Measurements from ENCODE around the gene CHRNA5. TPM values are rescaled to one million over a fixed set of nuclear protein-coding genes. Genes with fewer than 3 reads are reported as not detected.
"Not testable (repeated sequence)": the region's sequence is repeated elsewhere in the genome, so short reads cannot be mapped to it uniquely, and the experiment has no call there.

Gene CHRNA5
- total RNA-seq = 3.8 and 5.0 TPM in 2 replicates

DNA sequence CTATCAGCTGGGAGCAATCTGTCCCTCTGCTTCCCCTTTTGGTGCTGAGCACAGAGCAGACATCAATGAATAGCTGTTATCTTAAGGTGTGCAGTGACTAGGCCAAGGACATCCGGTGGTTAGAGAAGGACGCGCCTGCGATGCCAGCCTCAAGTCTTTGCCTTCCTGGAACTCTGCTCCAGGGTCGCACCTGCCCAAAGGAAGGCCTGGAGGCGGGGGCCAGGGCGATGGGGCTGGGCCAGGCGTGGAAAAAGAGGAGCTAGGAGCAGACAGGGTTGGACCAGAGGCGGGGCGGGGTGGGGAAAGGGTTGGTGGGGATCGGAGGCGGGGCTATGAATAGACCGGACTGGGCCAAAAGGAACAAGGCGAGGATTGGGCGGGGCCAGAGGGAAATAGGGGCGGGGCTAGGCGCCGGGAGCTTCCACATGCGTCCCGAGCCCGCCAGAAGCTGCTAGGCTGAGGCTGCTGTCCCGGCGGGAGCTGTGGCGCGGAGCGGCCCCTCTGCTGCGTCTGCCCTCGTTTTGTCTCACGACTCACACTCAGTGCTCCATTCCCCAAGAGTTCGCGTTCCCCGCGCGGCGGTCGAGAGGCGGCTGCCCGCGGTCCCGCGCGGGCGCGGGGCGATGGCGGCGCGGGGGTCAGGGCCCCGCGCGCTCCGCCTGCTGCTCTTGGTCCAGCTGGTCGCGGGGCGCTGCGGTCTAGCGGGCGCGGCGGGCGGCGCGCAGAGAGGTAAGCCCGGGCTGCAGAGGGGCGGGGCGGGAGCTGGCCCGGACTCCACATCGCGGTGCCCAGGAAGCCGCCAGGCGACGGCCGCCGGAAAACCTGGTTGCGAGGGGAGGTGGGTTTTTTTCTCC is at the start of gene CHRNA5:
Gene CHRNA5, plus strand, starts transcription at position 424 of the 854 bp plus-strand sequence. Its CDS starts 200 bp downstream, at position 624.
- intact Hi-C loops (cut with micrococcal nuclease) = no loop called here

DNA sequence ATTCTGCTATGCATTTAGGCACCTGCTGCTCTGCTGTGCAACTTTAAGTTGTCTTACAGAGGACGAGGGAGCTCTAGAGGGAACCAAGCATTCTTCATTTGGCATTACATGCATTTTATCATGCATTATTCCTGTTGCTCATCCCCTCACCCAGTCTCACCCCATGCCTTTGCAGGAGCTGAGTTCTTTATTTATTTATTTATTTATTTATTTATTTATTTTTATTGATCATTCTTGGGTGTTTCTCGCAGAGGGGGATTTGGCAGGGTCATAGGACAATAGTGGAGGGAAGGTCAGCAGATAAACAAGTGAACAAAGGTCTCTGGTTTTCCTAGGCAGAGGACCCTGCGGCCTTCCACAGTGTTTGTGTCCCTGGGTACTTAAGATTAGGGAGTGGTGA is 45.3 kb upstream of the CHRNA5 start:
- intact Hi-C loops (cut with micrococcal nuclease) = not testable (repeated sequence)

DNA sequence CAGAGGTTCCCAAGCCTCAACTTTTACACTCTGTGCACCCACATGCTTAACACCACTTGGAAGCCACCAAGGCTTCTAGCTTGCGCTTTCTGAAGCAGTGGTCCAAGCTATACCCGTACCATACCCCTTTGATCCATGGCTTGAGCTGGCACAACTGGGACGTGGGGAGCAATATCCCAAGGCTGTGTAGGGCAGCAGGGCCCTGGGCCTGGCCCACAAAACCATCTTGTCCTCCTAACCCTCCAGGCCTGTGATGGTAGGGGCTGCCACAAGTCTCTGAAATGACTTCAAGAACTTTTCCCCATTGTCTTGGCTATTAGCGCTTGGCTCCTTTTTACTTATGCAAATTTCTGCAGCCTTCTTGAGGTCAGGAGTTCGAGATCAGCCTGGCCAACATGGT is 41.1 kb upstream of the CHRNA5 start:
- intact Hi-C loops (cut with micrococcal nuclease) = no loop called here

DNA sequence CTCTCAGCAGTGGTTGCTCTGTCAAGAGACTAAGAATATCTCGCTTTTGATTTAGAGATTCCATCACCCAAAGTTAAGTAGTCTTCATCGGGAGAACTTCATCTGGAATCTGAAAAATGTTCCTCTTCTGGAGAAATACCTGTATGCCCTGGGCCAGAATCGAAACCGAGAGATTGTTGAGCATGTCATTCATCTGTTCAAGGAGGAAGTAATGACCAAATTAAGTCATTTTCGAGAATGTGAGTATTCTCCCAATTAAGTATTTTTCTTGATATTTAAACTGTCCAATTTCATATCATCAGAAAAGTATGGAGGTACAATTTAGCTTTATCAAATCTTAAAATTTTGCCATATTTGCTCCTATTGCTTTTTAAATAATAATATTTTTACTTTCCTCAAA is 38.0 kb upstream of the CHRNA5 start:
- intact Hi-C loops (cut with micrococcal nuclease) = no loop called here

DNA sequence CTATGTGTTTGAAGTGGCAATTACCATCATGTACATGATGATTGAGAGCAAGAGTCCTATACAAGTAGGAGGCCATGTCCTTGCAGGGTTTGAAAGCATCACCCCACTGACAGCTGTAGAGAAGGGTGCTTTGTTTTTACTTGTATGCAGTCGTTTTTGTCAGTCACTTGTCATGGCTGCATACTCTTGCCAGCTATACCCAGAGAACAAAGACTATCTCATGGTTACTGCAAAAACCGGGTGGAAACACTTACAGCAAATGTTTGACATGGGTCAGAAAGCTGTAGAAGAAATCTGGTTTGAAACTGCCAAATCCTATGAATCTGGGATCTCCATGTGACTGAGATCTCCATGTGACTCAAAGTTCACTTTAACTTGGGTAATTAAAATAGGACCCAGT is 32.0 kb upstream of the CHRNA5 start:
- intact Hi-C loops (cut with micrococcal nuclease) = no loop called here

DNA sequence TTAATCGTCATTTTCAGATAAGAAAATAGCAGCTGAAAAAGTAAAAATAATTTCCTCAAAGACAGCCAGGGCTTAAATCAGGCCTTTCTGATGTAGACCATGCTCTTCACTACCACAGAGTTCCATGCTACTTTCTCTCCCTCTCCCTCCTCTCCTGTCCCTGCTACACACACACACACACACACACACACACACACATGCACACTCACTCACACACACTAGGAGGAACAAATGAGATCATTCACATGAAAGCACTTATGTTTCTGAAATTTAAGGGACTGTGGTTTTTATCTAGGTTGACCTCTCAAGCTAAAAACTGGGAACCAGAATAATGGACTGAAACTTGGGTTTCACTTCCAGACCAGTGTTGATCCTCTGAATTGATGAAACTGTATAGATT is 29.2 kb upstream of the CHRNA5 start:
- intact Hi-C loops (cut with micrococcal nuclease) = no loop called here

DNA sequence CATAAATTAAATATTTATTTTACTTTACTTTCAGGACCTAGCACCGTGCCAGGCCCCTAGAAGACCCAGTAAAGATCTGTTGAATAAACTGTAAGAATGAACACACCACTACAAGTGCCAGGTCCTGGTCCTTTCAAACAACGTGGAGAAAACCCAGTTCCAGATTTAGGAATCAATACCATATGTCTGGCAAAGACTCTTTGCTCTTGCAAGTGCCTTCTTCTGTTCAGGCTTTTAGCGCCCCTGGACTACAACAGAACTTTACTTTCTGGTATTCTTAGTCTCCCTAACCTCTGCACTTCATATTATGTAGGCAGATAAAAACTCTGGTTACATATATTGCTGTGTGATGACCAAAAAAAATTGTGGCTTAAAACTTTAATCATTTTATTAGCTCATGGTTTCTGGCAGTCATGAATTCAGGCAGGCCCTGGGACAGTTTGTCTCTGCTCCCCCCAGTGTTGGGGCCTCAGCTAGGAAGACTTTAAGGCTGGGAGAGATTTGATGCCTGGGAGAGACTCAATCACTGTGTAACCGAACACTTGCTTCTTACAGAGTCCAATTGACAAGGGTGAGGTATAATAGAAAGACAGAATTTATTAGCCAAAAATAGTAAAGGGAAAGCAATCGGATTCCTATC is 27.9 kb upstream of the CHRNA5 start:
- intact Hi-C loops (cut with micrococcal nuclease) = no loop called here

DNA sequence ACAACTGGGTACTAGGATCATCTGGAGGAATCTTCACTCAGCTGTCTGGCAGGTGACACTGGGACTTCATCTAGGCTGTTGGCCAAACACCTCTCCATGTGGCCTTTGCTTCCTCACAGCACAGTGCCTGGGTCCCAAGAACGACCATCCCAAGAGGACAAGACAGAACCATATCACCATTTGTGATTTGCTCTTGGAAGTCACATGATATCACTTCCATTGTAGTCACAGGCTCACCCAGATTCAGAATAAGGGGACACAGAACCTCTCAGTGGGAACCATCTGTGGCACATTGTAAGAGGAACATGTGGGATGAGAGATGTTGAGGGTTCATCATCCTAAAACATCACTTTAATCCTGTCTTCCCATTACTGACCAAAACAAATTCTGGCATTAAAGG is 27.0 kb upstream of the CHRNA5 start:
- intact Hi-C loops (cut with micrococcal nuclease) = no loop called here

DNA sequence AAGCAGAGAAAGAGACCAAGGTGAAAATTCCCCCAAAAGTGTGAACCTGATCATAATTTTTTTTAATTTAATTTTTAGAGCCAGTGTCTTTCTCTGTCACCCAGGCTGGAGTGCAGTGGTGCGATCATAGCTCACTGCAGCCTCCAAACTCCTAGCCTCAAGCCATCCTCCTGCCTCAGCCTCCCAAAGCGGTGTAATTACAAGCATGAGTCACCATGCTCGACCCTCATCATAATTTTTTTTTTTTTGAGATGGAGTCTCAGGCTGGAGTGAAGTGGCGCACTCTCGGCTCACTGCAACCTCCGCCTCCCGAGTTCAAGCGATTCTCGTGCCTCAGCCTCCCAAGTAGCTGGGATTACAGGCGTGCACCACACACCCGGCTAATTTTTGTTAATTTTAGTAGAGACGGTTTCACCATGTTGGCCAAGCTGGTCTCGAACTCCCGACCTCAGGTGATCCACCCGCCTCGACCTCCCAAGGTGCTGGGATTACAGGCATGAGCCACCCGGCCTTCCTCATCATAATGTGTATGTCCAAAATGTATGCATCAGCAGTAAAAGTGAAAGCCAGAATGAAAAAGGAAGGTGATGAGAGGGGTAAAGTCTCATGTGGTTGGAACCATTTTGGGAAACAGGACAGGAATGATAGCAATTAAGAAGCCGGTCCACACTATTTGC is 25.7 kb upstream of the CHRNA5 start:
- intact Hi-C loops (cut with micrococcal nuclease) = loop anchor here (1.0 to 5.0 kb wide), 4 partner anchors 32 to 333 kb away; partner anchors contain the start of genes HYKK, IREB2, MORF4L1 and SKIC8

DNA sequence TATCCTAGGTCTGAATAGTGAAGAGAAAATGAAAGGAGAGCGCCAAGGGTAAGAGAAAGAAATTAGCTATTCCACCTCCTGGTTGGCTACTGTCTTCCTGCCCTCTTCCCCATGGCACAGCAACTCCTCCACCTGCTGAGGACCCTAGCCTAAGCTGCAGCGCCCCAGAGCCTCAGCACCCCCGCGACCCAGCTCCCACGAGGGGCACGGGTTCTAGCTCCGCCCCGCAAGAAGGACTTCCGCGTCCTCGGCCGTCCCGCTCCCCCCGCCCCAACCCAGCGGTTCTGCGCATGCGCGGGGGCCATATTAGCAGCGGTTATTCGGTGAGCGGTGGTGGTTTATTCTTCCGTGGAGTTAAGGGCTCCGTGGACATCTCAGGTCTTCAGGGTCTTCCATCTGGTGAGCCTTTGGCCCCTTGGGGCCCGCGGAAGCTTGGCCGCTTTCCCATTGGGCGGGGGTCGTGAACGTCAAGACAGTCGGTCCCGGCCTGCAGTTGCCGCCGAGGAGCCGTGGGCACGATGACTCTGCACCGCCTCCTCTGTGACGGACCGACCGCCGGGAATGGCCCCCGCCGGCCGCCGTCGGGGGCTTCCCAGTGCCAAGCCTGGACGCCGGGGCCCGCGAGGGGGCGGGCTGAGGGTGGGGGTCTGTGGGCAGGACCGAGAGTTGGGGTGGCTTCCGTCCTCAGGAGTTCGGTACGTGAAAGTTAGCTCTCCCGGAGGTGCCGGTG is 25.0 kb upstream of the CHRNA5 start, which contains the start of gene PSMA4:
Gene PSMA4, plus strand, starts transcription at position 304 of the 730 bp plus-strand sequence. CDS start 1,484 bp downstream, outside the sequence.
- intact Hi-C loops (cut with micrococcal nuclease) = loop anchor here (1.0 to 5.0 kb wide), 4 partner anchors 33 to 332 kb away; partner anchors contain the start of genes HYKK, IREB2, MORF4L1 and SKIC8

DNA sequence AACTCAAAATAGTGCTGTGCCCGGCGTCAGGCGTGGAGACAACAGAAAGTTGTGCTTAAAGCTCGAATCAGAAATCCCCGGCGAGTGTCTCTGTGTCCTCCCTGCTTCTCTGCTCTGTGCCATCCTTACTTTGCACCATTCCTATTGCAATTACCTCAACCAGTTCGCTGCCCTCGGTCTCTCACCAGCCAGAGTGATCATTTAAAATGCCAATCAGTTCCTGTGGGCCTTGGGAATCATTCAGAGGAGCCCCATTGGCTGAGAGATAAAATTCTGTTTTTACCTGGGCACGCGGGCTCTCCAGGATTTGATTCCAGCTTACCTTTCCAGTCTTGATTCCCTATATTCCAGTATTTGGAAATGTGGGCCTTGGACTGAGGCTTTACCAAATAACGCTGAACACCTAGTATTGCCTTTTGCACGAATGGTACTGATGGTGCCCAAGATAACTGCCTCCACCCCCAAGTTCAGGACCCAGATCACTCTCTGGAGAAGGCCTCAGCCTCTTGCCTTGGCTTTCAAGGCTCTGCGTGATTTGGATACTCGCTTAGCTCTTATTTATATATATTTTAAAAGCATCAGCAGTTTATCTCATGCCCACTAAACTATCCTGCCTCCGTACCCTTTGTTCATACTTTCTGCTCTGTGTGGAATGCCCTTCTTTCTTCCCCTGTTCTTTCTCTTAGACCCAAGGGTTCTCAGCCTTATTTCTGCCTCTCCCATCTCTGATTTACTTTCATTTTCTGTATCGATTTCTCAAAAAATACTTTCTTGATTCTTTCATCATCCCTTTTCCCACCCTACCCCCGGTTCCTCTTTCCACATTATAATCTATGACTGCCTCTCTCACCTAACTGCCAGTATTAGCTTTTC is 24.2 kb upstream of the CHRNA5 start:
- intact Hi-C loops (cut with micrococcal nuclease) = loop anchor here (1.0 to 5.0 kb wide), 5 partner anchors 25 to 331 kb away; partner anchors contain the start of genes HYKK, IREB2, MORF4L1 and SKIC8

DNA sequence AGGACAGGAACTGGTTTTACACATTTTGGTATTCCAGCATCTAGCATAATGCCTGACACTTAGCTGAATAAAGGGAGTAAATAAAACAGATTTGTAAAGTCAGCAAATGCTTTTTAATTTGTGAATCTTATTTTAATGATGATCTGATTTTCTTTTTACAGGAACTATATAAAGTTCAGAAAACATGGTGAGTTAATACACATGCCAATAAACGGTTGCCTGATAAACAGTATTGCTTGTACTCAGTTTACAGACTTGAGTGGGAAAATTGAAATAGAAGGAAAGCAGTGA is 23.6 kb upstream of the CHRNA5 start:
- intact Hi-C loops (cut with micrococcal nuclease) = loop anchor here (1.0 to 5.0 kb wide), 2 partner anchors 25 to 331 kb away; partner anchors contain the start of gene MORF4L1

DNA sequence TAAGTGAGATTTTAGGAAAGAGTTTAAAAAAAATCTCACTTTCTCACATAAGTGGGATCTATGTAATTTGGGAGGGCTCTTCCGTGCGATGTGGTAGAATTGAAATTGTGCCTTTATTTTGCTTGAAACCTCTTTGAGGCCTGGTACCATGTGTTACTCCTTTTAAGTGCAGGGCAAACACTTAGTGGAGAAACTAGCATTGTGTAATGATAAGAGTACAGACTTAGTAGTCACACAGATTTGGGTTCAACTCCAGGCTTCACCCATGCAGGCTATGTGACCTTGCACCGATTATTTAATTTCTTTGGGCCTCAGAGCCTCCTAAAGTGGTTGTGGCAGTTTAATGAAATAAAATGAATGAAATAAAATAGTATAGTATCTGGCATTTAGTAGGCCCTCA is 22.7 kb upstream of the CHRNA5 start:
- intact Hi-C loops (cut with micrococcal nuclease) = loop anchor here (5.0 kb wide), 1 partner anchor 330 kb away; the partner anchor contains the start of gene MORF4L1

DNA sequence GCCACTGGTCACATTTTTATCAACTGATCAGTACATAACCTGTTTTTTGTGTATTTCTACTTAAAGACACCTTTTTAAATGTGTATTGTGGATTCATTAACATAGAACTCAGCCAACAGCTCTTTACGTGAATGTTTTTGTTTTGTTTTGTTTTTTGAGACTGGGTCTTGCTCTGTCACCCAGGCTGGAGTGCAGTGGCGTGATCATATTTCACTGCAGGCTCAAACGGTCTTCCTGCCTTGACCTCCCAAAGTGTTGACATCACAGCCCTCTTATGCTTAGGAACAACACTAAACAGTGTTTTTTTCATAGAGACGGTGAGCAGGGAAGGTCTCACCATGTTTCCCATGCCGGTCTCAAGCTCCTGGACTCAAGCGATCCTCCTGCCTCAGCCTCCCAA is 15.1 kb upstream of the CHRNA5 start:
- intact Hi-C loops (cut with micrococcal nuclease) = no loop called here

DNA sequence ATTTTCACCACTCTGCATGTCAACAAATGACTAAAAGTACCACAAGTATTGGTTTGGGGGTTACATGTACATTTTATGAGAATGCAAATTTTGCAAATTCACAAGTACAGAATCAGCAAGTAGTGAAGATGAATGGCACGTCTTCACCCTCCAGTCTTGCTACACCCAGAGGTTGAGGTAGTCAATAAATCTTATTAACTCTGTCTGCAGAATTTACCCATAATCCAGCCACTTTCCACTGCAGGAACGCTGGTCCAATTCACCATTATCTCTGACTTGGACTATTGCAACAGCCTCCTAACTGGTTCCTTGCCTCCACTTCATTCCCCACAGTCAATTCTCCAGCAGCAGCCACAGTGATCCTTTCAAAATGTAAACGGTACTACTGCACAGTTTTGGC is 14.5 kb upstream of the CHRNA5 start:
- intact Hi-C loops (cut with micrococcal nuclease) = no loop called here

DNA sequence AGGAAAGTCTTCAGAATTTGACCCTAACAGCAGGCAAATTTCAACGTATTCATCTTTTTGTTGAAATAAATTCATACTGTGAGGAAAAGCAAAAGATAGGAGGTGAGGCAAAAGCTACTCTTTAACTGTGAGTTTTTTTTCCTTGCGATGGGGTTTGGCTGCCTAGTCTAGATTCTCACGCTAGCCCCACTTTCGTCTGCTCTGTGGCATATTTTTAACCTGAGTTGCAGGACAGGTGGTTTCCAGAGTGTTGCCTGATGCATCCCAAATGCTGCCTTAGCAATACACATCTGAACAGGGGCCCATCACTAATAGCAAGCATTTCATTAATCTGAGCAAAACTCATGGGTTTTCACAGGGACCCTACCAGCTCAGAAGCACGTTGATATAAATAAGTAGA is 13.4 kb upstream of the CHRNA5 start:
- intact Hi-C loops (cut with micrococcal nuclease) = no loop called here

DNA sequence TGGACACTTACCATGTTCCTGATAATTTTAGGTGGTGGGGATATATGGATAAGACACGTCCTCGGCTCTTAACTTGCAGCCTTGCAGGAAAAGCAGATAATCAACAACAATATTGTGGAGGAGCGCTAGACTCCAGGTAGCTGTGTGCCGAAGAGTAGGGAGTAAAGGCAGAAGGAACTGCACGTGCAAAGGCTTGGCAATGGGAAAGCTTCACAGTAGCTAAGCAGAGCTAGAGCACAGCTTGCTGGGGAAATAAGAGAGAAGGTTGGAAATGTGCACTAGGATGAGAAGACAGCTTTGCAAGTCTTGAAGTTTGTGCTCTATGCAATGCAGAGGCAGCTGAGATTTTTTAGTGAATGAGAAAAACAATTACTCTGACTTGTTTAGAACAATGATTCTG is 12.7 kb upstream of the CHRNA5 start:
- intact Hi-C loops (cut with micrococcal nuclease) = no loop called here

DNA sequence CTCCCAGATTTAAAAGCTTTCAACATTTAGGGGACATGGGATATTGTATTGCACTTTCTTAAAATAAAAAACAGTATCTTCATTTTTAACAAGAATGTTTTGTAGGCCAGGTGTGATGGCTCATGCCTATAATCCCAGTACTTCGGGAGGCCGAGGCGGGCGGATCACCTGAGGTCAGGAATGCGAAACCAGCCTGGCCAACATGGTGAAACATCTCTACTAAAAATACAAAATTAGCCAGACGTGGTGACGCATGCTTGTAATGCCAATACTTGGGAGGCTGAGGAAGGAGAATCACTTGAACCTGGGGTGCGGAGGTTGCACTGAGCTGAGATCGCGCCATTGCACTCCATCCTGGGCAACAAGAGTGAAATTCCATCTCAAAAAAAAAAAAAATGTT is 5.1 kb upstream of the CHRNA5 start:
- intact Hi-C loops (cut with micrococcal nuclease) = not testable (repeated sequence)

DNA sequence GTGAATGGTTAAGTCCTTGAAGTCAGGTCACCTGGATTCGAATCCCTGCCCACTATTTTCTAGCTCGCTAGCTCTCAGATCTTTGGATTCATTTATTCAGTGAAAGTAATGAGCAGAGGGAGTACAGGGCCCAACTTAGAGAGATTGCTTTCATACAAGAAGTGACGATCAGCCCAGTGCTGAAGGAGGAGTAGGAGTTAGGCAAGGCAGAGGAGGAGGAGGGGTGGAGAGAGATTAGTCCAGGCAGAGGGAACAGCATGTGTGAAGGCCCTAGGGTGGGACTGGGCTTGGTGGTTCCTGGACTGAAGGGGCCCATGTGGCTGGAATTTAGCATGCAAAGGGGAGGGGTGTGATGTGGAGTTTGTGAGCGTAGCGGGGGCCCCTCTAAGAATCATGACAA is 3.8 kb upstream of the CHRNA5 start:
- intact Hi-C loops (cut with micrococcal nuclease) = no loop called here

DNA sequence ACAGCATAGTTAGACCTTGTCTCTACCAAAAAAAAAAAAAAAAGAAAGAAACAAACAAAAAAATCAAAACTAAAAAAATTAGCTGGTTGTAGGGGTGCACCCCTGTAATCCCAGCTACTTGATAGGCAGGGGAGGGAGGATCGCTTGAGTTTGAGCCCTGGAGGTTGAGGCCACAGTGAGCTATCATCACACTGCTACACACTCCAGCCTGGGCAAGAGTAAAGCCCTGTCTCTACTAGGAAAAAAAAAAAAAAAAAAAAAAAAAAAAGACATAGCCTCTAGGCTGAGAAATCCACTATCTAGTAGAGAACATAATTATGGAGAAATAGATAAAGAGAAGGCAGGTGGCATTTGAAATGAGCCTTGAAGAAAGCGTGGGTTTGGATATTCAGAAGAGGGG is 2.2 kb upstream of the CHRNA5 start:
- intact Hi-C loops (cut with micrococcal nuclease) = no loop called here

Measured in T-helper 2 cell treated with Interferon-gamma antibody and Interleukin-4, amounts not matched to agents 100 ng/mL and 5 ng/mL, for 36 hours (primary cell).